ENCODE results near the gene PCSK4.
"Not testable (repeated sequence)": the region's sequence is repeated elsewhere in the genome, so short reads cannot be mapped to it uniquely, and the experiment has no call there.

PCSK4 gene

DNA sequence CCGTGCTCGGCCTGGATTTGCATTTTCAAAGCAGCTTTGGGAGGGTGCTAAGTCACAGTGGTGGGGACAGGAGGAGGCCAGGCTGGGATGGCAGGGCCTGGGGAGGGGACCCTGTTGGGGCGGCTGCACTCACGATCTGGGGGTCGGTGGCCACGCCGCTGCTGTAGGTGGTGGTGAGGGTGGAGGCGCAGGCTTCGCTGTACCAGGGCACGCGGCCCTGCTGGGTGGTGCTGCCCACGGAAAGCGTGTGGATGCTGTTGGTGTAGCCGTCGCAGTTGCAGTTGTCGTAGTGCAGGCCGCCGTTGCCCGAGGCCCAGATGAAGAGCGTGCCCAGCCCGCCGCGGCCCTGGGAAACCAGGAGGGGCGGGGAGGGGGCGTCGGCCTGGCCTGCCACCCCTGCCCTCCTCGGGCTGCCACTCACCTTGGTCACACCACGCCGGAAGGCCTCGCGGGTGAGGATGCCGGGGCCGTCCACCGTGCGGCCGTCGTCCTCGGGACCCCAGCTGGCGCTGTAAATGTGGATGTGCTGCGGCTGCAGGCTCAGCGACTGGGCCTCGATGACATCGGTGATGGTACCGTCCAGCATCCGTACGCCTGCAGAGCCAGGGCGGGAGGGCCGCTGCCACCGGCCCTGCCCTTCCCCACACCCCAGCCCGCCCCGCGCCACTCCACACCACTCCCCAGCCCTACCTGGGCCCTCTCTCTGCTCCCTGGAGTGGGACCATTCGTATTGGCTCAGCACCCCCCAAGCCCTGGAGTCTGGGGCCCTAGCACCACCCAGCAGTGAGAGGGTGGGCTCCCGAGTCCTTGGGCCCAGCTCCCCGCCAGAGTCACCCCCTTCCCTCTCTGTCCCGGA, 3.2 kb downstream of the PCSK4 start:
- no peak for DNase-seq

DNA sequence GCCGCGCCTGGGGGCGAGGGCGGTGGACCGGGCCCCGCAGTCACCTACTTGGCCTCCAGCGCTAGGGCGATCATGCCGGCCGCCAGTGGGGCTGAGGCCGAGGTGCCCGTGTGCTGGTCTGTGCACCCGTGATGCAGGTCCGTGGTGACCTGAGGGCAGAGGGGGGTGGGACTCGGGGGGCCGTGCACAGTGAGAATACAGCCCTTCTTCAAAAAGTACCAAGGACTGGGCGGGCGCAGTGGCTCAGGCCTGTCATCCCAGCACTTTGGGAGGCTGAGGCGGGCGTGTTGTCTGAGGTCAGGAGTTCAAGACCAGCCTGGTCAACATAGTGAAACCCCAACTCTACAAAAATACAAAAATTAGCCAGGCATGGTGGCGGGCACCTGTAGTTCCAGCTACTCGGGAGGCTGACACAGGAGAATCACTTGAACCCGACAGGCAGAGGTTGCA, 6.1 kb downstream of the PCSK4 start:
- no peak for DNase-seq

DNA sequence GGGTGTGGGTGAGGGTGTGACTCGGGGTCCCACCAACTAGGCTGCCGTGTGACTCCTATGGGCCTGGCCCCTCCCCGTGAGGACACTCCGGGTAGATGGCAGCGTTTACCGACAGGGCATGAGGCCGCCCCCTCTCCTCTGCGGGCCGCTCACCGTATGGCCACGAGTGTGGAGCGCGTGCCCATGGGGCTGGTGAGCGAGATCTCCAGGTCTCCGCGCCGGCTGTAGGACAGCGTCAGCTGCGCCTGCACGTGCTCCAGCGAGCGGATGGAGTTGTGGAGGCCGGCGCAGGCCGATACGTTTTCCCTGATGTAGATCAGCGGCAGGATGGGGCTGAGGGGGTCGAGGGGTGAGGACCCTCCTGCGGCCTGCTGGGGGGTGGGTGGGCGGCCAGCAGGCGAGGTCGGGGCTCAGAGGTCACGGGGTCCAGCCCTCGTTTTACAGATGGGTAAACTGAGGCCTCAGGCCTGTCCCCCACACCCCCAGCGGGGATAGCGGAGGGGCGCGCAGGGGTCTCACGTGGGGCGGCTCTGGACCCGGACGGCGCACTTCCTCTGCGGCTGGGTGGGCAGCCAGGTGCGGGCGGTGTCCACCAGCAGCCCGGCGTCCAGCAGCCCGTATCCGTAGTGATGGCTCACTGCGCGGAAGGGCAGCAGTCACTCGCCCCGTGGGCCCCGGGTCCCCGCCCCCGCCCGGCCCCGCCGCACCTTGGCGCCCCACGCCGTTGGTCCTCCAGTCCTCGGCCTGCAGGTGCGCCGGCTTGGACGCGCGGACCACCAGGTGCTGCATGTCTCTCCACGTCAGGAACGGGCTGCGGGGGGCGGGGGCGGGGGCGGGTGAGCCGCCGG, 6.8 kb downstream of the PCSK4 start:
- DNase-seq = no peak

- DNase-seq = no peak
These were observed 7.6 kb downstream of the PCSK4 start for GRCh38 chr19:1482361-1483130.

- peak; percentile 53 for DNase-seq
These were observed 8.2 kb downstream of the PCSK4 start for GRCh38 chr19:1481893-1482360.

GRCh38 chr19:1481224-1481892, 8.8 kb downstream of the PCSK4 start:
- no peak for DNase-seq

- peak; percentile 90 for DNase-seq
These were observed 11.0 kb downstream of the PCSK4 start, which contains the start of gene C19orf25 for GRCh38 chr19:1478934-1479707. Gene C19orf25, minus strand, starts transcription at chr19:1479215. Its CDS starts 312 bp downstream, at chr19:1478903.

- DNase-seq = not testable (repeated sequence)
These were observed 13.1 kb downstream of the PCSK4 start for GRCh38 chr19:1477056-1477455.

- DNase-seq = no peak
These were observed 14.3 kb downstream of the PCSK4 start for GRCh38 chr19:1475751-1476437.

DNA sequence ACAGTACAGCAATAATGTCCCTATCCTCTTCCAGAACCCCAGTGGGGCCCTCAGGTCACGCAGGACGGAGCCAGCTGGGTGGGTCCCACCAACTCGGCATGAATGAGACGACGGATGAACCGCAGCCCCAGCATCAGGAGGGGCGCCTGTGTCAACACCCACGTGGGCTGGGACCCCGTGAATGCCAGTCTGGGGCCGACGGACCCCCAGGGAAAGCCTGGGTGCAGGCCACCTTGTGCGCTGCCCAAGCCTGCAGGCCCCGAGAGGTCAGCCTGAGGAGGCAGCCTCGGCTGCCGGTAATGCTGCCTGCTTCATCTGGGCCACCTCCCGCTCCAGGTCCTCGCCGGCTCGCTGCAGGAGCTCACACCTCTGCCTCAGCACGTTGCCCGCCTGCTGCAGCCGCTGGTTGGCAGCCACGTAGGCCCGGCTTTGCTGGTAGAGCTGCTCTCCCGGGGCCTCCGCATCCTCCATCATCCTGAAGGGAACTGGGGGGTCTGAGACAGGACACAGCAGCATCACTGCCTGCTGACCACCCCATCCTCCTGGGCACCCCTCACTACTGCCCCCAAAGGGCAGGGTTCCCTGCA, 15.3 kb downstream of the PCSK4 start:
- no peak for DNase-seq

- no peak for DNase-seq
These were observed 16.0 kb downstream of the PCSK4 start for GRCh38 chr19:1474011-1474764.

DNA sequence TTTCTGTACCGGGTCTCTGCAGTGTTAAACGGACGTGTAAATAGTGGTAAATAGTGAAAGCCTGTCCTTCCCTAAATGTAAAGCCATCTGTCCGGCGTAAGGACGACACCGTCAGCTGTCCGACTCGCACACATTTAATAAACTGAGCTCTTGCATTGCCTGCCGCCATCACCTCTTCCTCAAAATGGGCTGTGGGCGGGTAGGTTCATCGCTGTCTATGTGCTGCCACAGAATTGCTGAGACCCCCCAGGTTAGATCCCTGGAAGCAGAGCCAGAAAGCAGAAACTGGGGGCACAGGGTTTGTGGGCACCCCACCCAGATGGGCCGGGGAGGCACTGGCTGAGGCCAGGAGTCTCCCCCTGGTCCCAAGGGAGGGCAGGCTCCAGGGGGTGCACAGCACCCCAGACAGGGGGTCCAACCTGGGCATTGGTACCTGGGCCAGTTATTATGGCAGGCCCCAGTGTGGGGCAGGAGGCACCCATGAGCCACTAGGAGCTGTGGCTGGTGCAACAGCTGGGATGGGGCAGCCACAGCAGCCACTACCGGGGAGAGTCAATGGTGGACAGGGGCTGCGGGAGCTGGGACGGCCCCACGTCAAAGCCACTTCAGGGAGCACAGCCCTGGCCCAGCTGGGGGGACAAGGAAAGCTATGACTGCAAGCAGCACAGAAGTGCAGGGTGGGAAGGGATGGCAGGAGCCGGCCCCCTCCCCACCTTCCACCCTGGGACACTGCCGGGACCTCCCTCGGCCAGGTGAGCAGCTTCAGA, 16.9 kb downstream of the PCSK4 start:
- DNase-seq = no peak

- peak; percentile 41 for DNase-seq
These were observed 17.7 kb downstream of the PCSK4 start for GRCh38 chr19:1472231-1473084.

- no peak for DNase-seq
These were observed 18.5 kb downstream of the PCSK4 start for GRCh38 chr19:1471515-1472160.

DNA sequence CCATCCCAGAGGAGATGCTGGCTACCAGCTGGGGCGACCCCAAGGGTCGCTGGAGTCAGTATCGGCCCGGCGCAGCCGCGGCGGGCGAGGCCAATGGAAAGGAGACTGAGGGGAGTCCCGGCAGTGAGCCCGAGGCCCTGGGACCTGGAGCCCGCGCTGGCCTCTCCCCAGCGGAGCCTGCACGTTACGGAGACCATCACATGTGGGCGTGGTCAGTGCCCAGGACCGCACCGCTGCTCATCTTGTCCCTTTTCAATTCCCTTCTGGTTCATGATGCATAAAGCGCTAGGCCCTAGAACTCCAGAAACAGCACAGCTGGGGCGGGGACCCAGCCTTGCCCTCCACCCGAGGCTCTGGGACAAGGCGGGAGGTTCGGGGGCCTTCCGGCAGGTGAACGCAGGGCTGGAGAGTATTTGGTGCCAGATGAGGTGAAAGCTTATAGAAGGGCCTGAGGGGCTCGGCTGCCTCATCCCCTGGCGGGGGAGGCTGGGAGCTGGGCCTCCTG, 19.1 kb downstream of the PCSK4 start:
- peak; percentile 53 for DNase-seq

DNA sequence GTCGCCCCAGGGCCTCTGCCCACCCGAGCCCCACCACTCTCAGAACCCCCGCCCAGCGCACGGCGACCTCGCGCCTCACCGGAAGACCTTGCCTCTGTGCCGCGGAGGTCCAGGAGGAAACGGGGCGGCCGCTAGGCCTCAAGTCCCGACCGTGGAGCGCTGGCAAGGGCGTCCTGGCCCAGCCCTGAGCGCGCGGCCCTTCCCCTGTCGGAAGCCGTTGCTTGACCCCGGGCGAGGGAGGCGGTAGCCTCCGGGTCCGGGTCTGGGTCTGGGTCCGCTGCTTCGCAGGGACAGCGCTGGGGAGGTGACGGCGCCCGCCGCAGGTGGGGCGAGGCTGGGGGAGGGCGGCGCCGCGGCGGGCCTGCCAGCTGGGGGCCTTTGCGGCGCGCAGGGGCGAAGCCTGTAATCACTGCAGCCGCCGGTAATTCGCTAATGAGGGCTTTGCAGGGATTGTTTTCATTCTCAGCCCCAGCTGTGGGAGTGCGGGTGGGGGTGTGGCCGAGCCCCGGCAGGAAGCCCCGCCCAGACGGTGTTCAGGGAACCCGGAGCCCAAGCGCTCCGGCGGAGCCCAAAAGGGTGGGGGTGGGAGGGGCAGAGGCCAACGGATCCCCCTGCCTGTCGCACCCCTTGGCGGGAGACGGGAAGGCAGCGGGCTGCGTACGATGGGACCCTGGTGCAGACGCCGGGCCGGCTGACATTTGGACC, 19.7 kb downstream of the PCSK4 start:
- peak; percentile 79 for DNase-seq

DNA sequence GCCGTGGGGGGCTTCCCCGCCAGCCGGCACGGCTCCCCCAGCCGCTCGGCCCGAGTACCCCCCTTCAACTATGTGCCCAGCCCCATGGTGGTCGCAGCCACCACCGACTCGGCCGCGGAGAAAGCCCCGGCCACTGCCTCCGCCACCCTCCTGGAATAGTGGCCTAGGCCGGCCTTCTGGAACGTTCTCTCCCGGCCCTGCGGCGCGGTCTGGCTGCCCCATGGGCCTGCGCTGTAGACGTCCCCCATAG, 20.2 kb downstream of the PCSK4 start:
- DNase-seq = no peak
